Activated CD8-positive, alpha-beta memory T cell treated with anti-CD3 and anti-CD28 coated beads, Interleukin-2, amount 50 U/mL, for 24 hours (primary cell): ENCODE data around the gene PDE6C.

Experiments used
- DNase-seq: peaks from one replicate; pipeline ENCODE4 v3.0.0-alpha.2; 2020; ENCODE audit errors: extremely low read depth

PDE6C gene

DNA sequence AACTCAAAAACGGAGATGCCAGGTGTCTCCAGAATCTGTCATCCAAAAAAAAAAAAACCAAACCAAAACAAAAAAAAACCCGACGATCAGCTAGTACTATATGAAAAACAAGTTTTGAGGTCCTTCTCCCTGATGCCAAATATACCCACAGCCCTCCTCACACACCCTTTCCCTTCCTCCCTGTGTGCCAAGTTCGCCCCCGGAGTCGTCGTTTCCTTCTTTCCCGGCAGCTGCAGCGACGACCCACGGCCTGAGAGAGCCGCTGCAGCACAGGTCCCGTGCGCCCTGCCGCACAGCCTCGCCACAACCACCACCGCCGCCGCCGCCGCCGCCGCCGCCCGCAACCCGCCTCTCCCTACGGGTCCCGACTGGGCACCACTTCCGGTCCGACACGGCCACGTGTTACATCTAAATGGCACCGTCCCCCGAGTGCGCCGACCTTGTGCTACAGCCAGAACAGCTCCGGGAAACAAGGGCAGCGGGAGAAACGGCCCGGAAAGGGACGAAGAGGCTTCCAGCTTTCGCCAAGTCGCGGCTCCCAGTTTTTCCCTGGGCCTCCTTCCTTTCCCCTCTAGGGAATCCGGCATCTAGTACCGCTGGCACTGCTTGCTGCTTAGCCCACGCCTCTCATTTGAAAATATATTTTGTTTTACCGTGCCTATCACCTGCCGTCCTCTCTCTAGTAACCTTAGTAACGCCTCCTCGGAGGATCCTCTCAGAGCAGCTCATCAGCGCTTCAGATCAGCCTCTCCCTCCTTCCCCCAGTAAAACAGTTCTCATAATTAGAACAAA lies 90.1 kb downstream of the PDE6C start, which contains the start of gene FRA10AC1:
TSS of gene FRA10AC1 (minus strand) at position 383 of the 792 bp plus-strand sequence. CDS start 2,486 bp downstream, outside the sequence.
- DNase-seq, result peak; percentile 85

DNA sequence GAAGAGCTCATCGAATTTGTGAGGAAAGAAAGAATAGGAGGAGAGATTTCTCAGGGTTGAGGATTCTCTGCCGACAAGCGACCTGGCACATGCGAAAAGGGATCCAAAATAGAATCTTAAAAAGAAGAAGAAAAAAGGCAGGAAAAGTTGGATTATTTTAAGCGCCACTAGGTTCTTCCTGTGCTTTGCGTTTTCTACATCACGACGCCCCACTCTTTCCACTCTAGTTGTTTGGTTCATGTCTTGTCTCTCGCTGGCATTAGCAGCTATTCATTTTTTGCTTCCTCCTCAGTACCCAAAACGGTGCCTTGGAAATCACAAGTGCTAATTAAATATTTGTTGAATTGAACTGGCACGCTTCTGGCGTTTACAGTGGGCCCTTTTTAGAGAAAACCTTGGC lies 90.7 kb downstream of the PDE6C start:
- no peak for DNase-seq

DNA sequence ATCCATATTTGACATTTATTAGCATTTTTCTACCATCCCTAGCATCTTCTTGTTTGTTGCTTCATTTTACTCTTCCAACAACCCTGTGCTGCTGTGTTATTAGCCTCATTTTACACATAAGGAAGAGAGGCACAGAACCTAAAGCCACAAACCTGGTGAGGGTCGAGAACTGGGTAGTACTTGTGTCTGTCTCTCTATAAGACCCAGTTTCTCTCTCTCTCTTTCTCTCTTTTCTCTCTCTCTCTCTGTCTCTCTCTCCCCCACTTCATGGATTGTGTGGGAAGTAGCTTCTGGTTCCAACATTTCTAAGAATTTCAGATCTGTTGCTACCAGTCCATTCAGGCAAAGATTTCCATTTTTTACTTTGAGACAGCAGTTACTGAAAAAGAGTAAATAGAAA lies 91.5 kb downstream of the PDE6C start:
- DNase-seq, result no peak

DNA sequence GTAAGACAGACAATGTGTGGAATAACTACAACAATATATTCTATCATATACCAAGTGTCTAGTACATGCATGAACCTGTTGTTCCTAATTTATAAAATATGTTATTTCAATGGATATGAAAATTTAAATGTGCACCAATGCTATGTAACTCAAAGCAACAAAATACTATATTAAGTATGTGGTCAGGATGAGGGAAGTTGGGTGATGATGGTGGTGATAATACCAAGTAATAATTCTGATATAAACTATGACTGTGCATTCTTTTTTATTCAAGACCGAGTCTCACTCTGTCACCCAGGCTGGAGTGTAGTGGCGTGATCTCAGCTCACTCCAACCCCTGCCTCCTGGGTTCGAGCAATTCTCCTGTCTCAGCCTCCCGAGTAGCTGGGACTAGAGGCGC lies 92.1 kb downstream of the PDE6C start:
- no peak for DNase-seq

DNA sequence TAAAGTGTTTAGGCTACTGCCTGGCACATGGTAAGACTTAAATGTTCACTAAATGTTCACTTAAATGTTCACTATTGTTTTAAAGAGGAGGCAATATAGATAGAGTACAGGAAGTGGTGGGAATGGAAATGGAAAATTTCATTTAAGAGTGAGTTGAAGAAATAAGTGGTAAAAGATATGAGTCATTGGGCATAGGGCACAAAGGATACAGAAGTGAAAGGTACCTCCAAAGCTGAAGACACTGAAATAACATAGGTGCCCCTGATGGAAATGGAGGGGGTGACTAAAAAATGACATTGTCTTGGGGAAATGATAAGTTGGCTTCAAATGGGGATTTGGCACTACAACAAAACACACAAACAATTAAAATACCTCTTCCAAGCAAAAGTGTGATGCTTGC lies 95.3 kb downstream of the PDE6C start:
- no peak for DNase-seq

DNA sequence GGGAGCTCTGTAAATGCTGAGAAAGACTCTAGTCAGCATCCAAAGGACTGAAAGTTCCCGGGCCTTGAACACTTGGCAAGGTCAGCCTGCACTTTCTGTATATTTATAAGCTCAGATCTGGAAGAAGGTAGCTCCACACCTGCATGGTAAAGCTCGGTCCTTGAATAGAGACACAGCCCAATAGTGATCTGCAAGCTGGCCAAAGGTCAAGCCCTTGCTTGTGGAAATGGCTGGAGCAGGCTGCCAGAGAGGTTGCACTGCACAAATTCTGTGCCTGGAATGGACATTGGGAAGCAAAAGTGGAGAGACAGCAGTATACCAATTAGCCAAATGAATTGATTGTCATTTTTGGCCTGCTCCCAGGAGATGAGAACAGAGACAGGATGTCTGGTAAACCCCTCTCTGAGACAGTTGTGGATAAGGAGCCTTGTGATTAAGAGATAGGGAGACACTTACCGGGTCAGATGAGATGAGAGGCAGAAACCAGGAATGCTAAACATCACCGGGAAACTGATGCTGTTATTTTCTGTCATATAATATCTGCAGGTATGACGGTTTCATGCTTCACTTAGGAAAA lies 98.1 kb downstream of the PDE6C start:
- DNase-seq, result no peak

DNA sequence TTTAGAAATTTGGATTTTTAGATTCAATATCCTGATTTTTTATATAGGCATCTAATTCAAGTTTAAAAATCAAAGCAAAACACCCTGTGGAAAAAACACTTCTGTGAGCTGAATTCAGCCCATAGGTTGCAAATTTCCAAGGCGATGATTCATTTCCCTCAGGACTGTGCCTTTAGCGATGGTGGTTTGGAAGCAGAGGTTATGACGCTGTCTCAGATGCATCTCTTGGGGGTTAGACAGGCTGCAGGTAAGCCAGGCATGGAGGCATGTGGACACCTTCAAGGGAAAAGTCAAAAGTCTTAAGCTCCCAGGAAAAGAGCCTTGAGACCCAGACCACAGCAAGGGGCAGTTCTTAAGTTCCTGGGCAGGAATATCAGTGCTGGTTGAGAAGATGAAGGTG lies 99.6 kb downstream of the PDE6C start:
- no peak for DNase-seq

DNA sequence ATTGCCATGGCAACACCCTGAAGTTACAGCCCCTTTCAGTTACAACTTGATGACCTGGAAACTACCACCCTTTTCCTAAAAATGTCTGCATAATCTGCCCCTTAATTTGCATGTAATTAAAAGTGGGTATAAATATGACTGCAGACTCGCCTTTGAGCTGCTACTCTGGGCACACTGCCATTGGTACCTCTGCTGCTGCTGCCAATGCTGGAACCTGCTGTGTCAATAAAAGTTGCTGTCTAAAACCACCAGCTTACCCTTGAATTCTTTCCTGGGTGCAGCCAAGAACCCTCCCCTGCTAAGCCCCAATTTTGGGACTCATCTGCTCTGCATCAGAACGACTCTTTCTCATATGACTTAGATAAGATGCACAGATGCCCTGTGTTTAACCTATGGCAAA lies 100.3 kb downstream of the PDE6C start:
- DNase-seq, result no peak

DNA sequence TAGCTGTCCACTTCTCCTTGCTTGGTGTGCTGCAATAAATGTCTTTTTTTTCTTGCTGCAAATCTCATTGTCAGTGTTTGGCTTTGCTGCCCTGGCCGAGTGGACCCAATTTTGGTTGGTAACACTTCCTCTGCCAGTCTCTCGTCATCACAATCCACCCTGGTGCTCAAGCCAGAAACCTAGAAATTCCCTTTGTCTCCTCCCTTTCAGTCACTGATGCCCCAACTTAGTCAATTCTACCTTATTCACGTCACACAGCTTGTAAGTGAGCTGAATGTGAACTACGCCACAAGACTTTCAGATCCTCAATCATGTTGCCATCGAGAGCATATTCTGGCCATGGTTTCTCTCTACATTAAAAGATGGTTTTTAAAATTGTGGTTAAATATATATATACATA lies 103.0 kb downstream of the PDE6C start:
- no peak for DNase-seq
